ENCODE results near the gene BRAF. TPM values are rescaled to one million over a fixed set of nuclear protein-coding genes. Genes with fewer than 3 reads are reported as not detected.
"Not testable (repeated sequence)": the region's sequence is repeated elsewhere in the genome, so short reads cannot be mapped to it uniquely, and the experiment has no call there.

BRAF gene
- 26.7 TPM for total RNA-seq

DNA sequence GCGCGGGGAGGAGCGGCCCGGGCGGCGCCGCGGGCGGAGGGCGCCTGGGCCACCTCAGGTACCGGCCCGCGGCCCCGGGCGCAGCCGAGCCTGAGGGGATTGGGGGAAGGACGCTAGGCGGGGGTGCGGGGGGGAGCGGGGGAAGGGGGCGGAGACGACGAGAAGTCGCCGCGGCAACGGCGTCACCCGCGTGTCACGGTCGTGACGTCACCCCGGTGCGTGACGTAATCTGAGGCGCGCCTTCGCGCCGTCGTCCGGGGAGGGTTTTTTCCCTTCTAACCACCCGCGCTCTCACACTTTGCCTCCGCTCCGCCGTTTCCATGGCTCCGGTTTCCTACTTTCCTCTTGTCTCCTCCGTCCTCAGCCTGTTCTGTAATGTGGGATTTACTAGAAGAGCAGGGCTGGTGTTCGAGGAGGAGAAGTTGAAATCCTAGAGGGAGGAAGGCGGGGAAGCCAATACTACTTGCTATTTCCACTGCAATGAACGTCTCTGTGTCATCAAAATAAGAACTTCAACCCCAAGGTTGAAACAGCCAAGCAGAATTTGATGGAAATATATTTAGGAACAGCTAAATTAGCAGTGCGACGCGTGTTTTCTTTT is at the start of gene BRAF:
BRAF (minus strand) TSS at position 109 of the 601 bp plus-strand sequence. CDS start 226 bp downstream, outside the sequence.
- peak; percentile 93 to 100 (median 94) for DNase-seq (ENCODE audit: low read depth in 2 of 3, low spot score in 2 of 3)

- DNase-seq (ENCODE audit: low read depth in 2 of 3, low spot score in 2 of 3): no peak
These were observed 48.4 kb upstream of the BRAF start for GRCh38 chr7:140972876-140973829.

DNA sequence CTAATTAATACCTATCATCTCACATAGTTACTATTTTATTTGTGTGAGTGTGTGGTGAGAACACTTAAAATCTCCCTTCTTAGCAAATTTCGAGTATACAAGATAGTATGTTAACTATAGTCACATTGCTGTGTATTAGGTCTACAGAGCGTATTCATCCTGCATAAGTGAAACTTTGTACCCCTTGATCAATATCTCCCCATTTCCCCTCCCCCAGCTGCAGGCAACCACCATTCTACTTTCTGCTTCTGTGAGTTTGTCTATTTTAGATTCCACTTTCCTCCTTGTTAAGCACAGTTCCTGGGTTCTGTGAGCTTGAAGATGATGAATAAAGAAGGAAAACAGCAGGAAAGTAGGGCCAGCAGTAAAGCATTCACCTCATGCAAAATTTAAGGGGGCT is 47.6 kb upstream of the BRAF start:
- DNase-seq (ENCODE audit: low read depth in 2 of 3, low spot score in 2 of 3): no peak

- no peak for DNase-seq (ENCODE audit: low read depth in 2 of 3, low spot score in 2 of 3)
These were observed 42.7 kb upstream of the BRAF start for GRCh38 chr7:140967438-140967837.

DNA sequence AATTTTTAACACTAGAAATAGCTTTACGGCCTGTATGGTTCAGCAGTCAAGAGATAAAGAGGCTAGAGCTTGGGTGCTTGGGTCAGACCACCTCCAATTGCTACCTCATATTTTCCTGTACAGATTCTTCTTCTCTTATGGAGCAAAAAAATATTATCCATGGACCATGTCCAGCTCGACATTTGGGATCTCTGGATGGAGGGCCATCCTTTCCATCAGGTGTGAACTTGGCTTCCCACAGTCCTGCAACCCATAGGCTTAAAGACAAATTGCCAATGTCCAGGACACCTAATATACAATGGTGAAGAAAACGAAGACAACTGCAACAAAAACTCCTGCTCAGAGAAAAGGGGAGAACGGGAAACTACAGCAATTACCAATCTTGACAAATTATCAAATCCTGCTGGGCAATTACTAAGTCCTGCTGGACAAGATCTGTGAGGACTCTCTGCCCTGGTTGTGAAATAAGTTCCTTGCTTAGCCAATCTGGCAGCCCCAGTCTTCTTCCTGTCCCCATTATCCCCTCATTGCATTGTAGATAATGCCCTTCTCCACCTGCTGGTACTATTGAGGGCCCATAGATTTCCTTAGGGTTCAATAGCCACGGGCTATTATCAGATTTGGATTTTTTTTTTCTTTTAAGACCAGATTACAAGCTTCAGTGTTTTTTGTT is 42.0 kb upstream of the BRAF start:
- DNase-seq (ENCODE audit: low read depth in 2 of 3, low spot score in 2 of 3): no peak

- no peak for DNase-seq (ENCODE audit: low read depth in 2 of 3, low spot score in 2 of 3)
These were observed 36.4 kb upstream of the BRAF start for GRCh38 chr7:140961117-140961516.

DNA sequence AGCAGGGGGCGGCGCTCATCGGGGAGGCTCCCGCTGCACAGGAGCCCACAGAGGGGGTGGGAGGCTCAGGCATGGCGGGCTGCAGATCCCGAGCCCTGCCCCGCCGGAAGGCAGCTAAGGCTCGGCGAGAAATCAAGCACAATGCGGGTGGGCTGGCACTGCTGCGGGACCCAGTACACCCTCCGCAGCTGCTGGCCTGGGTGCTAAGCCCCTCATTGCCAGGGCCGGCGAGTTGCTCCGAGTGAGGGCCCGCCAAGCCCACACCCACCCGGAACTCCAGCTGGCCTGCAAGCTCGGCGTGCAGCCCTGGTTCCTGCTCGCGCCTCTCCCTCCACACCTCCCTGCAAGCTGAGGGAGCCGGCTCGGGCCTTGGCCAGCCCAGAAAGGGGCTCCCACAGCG is 32.3 kb upstream of the BRAF start:
- DNase-seq (ENCODE audit: low read depth in 2 of 3, low spot score in 2 of 3): not testable (repeated sequence)

GRCh38 chr7:140945940-140946339 is 21.2 kb upstream of the BRAF start:
- no peak for DNase-seq (ENCODE audit: low read depth in 2 of 3, low spot score in 2 of 3)

GRCh38 chr7:140942242-140942641 is 17.5 kb upstream of the BRAF start:
- not testable (repeated sequence) for DNase-seq (ENCODE audit: low read depth in 2 of 3, low spot score in 2 of 3)

GRCh38 chr7:140940898-140941297 is 16.2 kb upstream of the BRAF start:
- DNase-seq (ENCODE audit: low read depth in 2 of 3, low spot score in 2 of 3): no peak

GRCh38 chr7:140937702-140938264 is 13.1 kb upstream of the BRAF start:
- no peak for DNase-seq (ENCODE audit: low read depth in 2 of 3, low spot score in 2 of 3)

DNA sequence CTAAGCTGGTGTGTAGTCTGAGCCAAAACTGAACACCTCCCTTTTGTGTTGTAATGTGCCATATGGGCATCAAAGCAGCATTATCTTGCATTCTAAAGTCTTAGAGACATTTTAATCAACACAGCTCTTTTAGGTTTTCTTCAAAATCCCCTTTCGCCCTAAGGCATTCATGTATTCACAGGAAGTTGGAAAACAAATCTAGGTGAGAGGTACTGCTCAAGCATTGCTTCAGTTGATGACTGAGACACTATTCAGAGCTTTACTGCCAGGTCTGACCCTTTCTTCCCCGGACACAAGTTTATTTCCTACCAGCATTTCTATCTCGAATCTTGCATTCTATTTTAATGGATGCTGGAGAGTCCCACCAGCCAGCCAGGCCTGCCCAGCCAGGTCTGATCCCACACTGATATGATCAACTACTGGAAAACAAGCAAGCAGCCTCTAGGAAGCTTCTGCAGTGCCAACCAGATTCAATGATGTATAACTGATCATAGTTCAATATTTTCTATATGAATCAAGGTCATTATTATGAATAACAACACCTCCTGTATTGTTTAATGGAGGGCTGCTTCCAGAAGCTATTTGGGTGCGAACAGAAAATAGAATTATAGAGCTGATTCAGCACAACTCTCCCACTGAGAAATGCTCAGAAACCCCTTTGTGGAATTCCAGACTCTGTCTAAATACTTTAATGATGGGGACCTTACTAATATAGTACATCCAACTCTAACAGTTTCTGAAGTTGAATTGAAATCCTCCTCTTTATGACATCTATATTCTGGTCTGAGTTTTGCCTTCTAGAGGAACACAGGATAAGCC is 4.0 kb upstream of the BRAF start:
- DNase-seq (ENCODE audit: low read depth in 2 of 3, low spot score in 2 of 3): no peak

GRCh38 chr7:140927945-140928344 is 3.2 kb upstream of the BRAF start:
- DNase-seq (ENCODE audit: low read depth in 2 of 3, low spot score in 2 of 3): not testable (repeated sequence)

DNA sequence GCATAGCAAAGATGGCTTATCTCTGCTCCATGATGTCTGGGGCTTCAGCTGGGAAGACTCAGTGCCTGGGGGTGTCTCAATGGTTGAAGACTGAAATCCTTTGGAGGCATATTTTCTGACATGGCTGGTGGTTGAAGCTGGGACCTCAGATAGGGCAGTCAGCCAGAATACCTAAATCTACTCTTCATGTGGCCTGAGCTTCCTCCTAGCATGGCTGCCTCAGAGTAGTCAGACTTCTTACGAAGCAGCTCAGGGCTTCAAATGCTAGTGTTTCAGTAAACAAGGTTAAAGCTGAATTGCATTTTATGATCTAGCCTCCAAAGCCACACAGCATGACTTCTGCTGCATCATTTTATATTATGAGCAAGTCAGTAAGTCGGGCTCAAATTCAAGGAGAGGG is 2.6 kb upstream of the BRAF start:
- DNase-seq (ENCODE audit: low read depth in 2 of 3, low spot score in 2 of 3): no peak

GRCh38 chr7:140926021-140926817 is 1.5 kb upstream of the BRAF start:
- no peak for DNase-seq (ENCODE audit: low read depth in 2 of 3, low spot score in 2 of 3)

GRCh38 chr7:140924019-140924820 is 509 bp downstream of the BRAF start:
- peak; percentile 63 to 94 (median 90) for DNase-seq (ENCODE audit: low read depth in 2 of 3, low spot score in 2 of 3)

DNA sequence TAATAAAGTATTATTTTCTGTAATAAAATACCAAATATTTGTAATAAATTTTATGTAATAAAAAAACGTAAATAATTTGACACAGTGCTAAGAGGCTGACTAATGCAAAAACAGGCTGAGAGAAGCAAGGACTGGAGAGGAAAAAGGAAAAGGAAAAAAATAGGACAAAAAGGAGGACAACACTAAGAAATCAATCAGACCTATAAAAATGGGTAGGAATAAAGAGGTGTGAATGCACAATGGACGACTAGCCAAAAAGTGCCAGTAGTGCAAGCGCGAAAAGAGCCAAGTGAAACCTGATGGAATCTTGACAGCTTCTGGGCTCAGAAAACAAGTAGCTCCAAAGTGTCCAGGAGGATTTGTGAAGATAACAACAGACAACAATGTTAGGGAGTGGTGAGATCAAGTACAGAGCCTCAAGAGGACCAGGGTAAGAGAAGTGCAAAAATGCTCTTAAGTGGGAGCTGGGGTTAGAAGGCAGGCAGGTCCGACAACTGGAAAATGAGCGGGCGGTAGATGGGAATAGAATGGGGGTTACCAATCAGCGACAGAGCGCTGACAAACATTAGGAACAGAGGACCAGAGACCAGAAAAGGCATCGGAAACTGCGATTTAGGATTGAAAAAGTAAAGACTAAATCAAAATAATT is 1.2 kb downstream of the BRAF start:
- DNase-seq (ENCODE audit: low read depth in 2 of 3, low spot score in 2 of 3): no peak

DNA sequence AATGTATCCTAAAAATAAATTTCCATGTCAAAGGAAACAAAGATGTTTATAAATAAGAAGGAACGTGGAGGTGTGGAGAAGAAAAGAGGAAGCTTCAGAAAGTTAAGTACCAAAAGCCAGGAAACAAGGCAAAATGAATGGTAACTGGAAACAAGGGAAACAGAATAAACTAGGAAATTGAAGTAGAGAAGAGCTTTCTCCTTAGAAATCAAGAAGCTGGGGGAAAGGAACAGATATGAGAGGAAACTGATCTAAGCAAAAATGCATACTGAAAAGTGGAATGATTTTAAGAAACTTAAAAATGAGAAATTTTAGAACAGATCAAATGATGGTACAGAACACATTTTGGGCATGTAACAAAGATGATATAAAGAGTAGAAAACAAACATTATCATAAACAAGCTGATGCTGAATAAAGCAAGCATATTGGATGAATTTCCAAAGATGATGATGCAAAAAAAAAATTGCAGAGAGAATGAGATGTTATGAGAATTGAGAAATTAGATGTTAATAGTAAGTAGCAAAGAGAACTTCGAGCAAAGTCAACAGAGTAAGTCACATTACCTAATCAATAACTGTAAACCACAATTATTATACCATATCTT is 1.9 kb downstream of the BRAF start:
- no peak for DNase-seq (ENCODE audit: low read depth in 2 of 3, low spot score in 2 of 3)
